PC-3 (cell line): ENCODE measurements around the gene MYBPH.

Source experiments
- CTCF ChIP-seq: fragments of 300-600 bp; sonication (generic); conservative IDR thresholded peaks from 2 replicates; pipeline ENCODE4 v1.5.1; 2017; ENCODE audit warnings: antibody characterized with exemption, low read depth, mild to moderate bottlenecking, low read length
- EZH2 ChIP-seq: fragments of 300-600 bp; sonication (generic); IDR thresholded peaks from one replicate; pipeline ENCODE4 v1.6.1; 2017; ENCODE audit warnings: antibody characterized with exemption, mild to moderate bottlenecking, low read length; ENCODE audit not compliant: unreplicated experiment

GRCh38 chr1:203176273-203177035 lies 828 bp upstream of the MYBPH start:
- no peak for TF ChIP-seq CTCF
- no peak for TF ChIP-seq EZH2
